Natural killer cell (primary cell): ENCODE results near the gene PSKH1. TPM values are rescaled to one million over a fixed set of nuclear protein-coding genes. Genes with fewer than 3 reads are reported as not detected.
"Not testable (repeated sequence)": the region's sequence is repeated elsewhere in the genome, so short reads cannot be mapped to it uniquely, and the experiment has no call there.

Experiments
- ATAC-seq, 3 donors: fragments of 150-1000 bp in 2 of 3; fragments of 200-7000 bp in 1 of 3; cut with Tn5 transposase; 1 replicate in 1 of 3; 2 replicates in 2 of 3; pipeline ENCODE4 v1.10.0; 2021; ENCODE audit warnings: mild to moderate bottlenecking in 2 of 3, moderate library complexity in 2 of 3
- DNase-seq, 2 donors: peaks; one replicate each; pipeline versions ENCODE4 v3.0.0 to v3.0.0-alpha.2; 2013 to 2021; ENCODE audit warnings: mixed read lengths in 1 of 2
- H3K27ac ChIP-seq: one replicate; pipeline ENCODE4 v1.5.1; 2013; ENCODE audit warnings: mild to moderate bottlenecking, low read length
- H3K27me3 ChIP-seq: one replicate; pipeline ENCODE4 v1.6.1; 2013; ENCODE audit warnings: low read length; ENCODE audit not compliant: control insufficient read depth, insufficient read depth
- H3K36me3 ChIP-seq: one replicate; pipeline ENCODE4 v1.6.1; 2013; ENCODE audit warnings: low read length; ENCODE audit not compliant: control insufficient read depth, insufficient read depth
- H3K4me1 ChIP-seq: one replicate; pipeline ENCODE4 v1.6.1; 2013; ENCODE audit warnings: low read length; ENCODE audit not compliant: control insufficient read depth, insufficient read depth
- H3K4me3 ChIP-seq: one replicate; pipeline ENCODE4 v1.5.1; 2013; ENCODE audit warnings: low read length
- H3K9me3 ChIP-seq: one replicate; pipeline ENCODE4 v1.6.1; 2013; ENCODE audit warnings: low read length; ENCODE audit not compliant: control insufficient read depth, insufficient read depth
- H3K27ac Mint-ChIP-seq, 2 donors: one replicate each; pipeline ENCODE4 v1.8.0; 2022; ENCODE audit warnings: mild to moderate bottlenecking in 2 of 2, mixed read lengths in 2 of 2, moderate library complexity in 1 of 2
- H3K27me3 Mint-ChIP-seq, 2 donors: one replicate each; pipeline ENCODE4 v1.8.0; 2022; ENCODE audit warnings: low read depth in 2 of 2, mixed read lengths in 2 of 2
- H3K36me3 Mint-ChIP-seq: one replicate; pipeline ENCODE4 v1.8.0; 2022; ENCODE audit warnings: mixed read lengths
- H3K4me1 Mint-ChIP-seq, 2 donors: one replicate each; pipeline ENCODE4 v1.8.0; 2022; ENCODE audit warnings: mixed read lengths in 2 of 2
- H3K4me3 Mint-ChIP-seq: one replicate; pipeline ENCODE4 v1.8.0; 2022; ENCODE audit warnings: mild to moderate bottlenecking, moderate library complexity, mixed read lengths
- H3K9me3 Mint-ChIP-seq, 2 donors: one replicate each; pipeline ENCODE4 v1.8.0; 2022; ENCODE audit warnings: mixed read lengths in 2 of 2
- WGBS: methylation state at CpG from one replicate; pipeline ENCODE4 v1.1.7; 2013; ENCODE audit warnings: missing lambda C conversion rate; ENCODE audit not compliant: insufficient coverage; 5-methylcytosine and 5-hydroxymethylcytosine counted together
- intact Hi-C: fragments of 100-400 bp; cut with micrococcal nuclease; formaldehyde crosslinking; loops from one replicate; pipeline ENCODE4 v1.14.2; 2022
- total RNA-seq, 4 donors: library from RNA; stranded (reverse); fragments of 120-200 nt in 1 of 4; gene quantifications; one replicate each; pipeline versions ENCODE4 v1.2.3 to v1.2.4, GENCODE V29; 2013 to 2022
- TF ChIP-seq, protein P1 (sequence below): fragments of 200-600 bp; IDR thresholded peaks from one replicate; pipeline ENCODE4 v1.8.0; 2022; ENCODE audit warnings: antibody characterized with exemption

Gene PSKH1
- total RNA-seq, 3 donors from 2014 or later (not counting 1 experiment from before 2014, with no cell fraction given): 16.8 to 24.7 (median 19.5) TPM

DNA sequence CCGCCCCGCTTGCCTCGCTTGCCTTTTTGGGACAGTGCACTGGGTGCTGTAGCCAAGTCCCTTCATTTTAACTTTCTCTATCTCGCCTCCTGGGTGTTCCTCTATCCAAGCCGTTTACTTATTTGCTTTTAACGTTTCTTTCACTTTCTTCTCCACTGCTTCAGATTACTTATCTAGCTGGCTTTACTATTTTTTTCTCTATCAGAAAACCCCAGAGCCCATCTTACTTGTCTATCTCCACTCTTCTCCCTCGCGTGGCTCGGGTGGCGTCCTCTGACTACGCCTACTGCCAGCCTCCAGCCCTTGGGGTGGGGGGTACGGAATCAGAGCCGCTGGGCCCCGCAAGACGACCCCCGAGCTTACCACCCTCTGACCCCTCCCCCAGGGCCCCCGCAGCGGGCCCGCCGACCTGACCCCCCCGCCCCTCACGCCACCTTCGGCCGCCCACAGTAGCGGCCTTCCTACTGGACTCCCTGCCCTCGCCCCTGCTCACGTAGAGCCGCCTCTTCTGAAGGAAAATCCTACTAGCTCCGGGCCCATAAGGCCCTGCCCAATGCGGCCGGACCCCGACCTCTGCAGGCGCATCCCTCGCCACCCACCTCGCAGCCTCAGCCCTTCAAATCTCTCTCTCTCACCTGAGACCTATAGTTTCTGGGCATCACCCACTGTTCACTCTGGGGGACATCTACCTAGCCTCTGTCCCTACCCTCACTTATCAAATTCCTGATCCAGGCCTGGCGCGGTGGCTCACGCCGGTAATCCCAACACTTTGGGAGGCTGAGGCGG, 76.4 kb downstream of the PSKH1 start:
- ATAC-seq: peak; percentile 6 to 30 (median 16)
- Mint-ChIP-seq H3K27ac (peak overlapping the region; percentile 77 to 89), H3K4me3 (peak overlapping the region; percentile 90), H3K36me3 (no peaks in the 10 kb centered on the region), H3K4me1 (peaks cover 17 to 22% of the 10 kb centered on the region in 2 donors), H3K9me3 (no peaks in the 10 kb centered on the region), H3K27me3 (no peaks in the 10 kb centered on the region)
- Histone ChIP-seq H3K4me3 (peak overlapping the region; percentile 80), H3K27ac (peak overlapping the region; percentile 68), H3K36me3 (no peaks in the 10 kb centered on the region), H3K4me1 (peaks cover 27% of the 10 kb centered on the region), H3K9me3 (no peaks in the 10 kb centered on the region), H3K27me3 (no peaks in the 10 kb centered on the region)
- 60% methylated on average over 31 of the region's 40 CpGs for WGBS
- TF ChIP-seq, protein P1, sequence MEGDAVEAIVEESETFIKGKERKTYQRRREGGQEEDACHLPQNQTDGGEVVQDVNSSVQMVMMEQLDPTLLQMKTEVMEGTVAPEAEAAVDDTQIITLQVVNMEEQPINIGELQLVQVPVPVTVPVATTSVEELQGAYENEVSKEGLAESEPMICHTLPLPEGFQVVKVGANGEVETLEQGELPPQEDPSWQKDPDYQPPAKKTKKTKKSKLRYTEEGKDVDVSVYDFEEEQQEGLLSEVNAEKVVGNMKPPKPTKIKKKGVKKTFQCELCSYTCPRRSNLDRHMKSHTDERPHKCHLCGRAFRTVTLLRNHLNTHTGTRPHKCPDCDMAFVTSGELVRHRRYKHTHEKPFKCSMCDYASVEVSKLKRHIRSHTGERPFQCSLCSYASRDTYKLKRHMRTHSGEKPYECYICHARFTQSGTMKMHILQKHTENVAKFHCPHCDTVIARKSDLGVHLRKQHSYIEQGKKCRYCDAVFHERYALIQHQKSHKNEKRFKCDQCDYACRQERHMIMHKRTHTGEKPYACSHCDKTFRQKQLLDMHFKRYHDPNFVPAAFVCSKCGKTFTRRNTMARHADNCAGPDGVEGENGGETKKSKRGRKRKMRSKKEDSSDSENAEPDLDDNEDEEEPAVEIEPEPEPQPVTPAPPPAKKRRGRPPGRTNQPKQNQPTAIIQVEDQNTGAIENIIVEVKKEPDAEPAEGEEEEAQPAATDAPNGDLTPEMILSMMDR: no peak
- intact Hi-C loops: loop anchor here (2.0 kb wide), 2 partner anchors 15 to 35 kb away; no protein-coding TSS in a partner anchor
- peak in 1 of 2 donors; percentile 61 for DNase-seq

DNA sequence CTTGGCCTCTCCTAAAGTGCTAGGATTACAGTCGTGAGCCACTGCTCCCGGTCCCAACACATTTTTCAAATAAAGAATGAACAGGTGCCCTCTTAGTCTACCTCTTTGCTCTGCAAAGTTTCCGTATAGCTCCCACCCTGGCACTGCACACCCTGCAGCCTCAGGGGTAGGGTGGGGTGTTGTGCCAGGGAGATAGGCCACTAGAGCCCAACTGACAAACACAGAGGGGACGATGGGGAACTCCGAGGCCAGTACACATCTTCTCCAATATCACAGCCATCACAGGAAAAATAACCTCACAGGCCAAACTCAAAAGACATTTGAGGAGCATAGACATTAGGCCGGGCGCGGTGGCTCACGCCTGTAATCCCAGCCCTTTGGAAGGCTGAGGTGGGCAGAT, 78.1 kb downstream of the PSKH1 start:
- no peak overlapping the region for H3K27ac ChIP-seq
- intact Hi-C loops: no loop called here
- Mint-ChIP-seq H3K36me3 (no peaks in the 10 kb centered on the region), H3K9me3 (no peaks in the 10 kb centered on the region), H3K27ac (peak overlapping the region in 1 of 2 donors; percentile 16), H3K4me1 (peaks cover 17 to 22% of the 10 kb centered on the region in 2 donors), H3K4me3 (peak overlapping the region; percentile 55), H3K27me3 (no peaks in the 10 kb centered on the region)
- no peaks in the 10 kb centered on the region for H3K9me3 ChIP-seq
- H3K4me1 ChIP-seq: peaks cover 27% of the 10 kb centered on the region
- TF ChIP-seq, protein P1: no peak
- H3K27me3 ChIP-seq: no peaks in the 10 kb centered on the region
- H3K36me3 ChIP-seq: no peaks in the 10 kb centered on the region
- no peak for DNase-seq
- no peak for ATAC-seq
- 92% methylated on average over 8 of the region's 9 CpGs for WGBS
- H3K4me3 ChIP-seq: no peak overlapping the region

DNA sequence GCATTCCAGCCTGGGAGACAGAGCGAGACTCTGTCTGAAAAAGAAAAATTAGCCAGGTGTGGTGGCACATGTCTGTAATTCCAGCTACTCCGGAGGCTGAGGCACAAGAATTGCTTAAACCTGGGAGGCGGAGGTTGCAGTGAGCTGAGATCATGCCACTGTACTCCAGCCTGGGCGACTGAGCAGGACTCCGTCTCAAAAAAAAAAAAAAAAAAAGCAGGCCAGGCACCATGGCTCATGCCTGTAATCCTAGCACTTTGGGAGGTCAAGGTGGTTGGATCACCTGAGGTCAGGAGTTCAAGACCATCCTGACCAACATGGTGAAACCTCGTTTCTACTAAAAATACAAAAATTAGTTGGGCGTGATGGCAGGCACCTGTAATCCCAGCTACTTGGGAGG, 79.2 kb downstream of the PSKH1 start:
- H3K4me3 ChIP-seq, H3K9me3 ChIP-seq, H3K27me3 ChIP-seq, H3K27me3 Mint-ChIP-seq, ATAC-seq, H3K36me3 Mint-ChIP-seq, H3K27ac ChIP-seq, H3K9me3 Mint-ChIP-seq, intact Hi-C loops, H3K27ac Mint-ChIP-seq, H3K4me3 Mint-ChIP-seq, DNase-seq, H3K36me3 ChIP-seq: not testable (repeated sequence)
- H3K4me1 ChIP-seq: peaks cover 15% of the 10 kb centered on the region
- WGBS: 93% methylated on average over 7 of the region's 7 CpGs
- peaks cover 13 to 18% of the 10 kb centered on the region in 2 donors for H3K4me1 Mint-ChIP-seq

DNA sequence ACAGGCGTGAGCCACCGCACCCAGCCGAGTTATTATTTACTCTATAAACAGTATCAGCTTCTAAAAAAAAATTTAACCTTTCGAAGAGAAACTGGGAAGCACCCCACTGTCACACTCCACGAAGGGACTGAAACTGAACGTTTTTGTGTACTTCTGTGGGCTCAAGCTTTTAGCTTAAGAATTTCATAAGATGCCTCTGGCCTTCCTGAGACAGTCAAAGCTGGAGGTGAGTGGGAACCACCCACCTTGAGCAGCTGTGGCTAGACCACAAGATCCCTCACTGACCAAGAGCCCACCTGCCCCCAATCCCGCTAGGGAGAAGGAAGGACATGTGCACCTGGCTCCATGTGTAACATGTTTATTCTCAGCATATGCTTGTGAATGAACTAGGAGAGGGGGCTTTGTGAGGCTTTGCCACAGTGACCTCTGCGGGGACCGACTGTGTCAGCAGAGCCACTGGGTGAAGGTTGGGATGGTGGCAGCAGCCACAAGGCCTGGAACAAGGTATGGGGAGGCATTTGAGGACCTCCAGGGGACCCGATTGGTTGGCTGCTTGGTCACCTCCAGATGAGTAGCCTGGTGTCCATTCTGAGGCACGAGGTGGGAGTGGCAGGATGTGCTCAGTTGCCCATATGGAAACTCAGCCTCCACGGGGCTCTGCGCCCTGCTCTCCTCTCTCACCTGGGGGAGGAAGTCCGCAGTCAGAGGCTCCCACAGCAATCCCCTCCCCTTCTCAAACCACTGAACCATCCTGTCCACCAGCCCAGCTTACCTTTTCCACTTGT, 82.5 kb downstream of the PSKH1 start:
- no peaks in the 10 kb centered on the region for H3K9me3 Mint-ChIP-seq
- Histone ChIP-seq H3K27ac (no peak overlapping the region), H3K4me1 (no peaks in the 10 kb centered on the region), H3K27me3 (no peaks in the 10 kb centered on the region), H3K9me3 (no peaks in the 10 kb centered on the region), H3K4me3 (no peak overlapping the region), H3K36me3 (no peaks in the 10 kb centered on the region)
- DNase-seq (no peak), ATAC-seq (no peak)
- no peaks in the 10 kb centered on the region for H3K27me3 Mint-ChIP-seq
- 57% methylated on average over 14 of the region's 14 CpGs for WGBS
- no peaks in the 10 kb centered on the region for H3K4me1 Mint-ChIP-seq
- H3K36me3 Mint-ChIP-seq: no peaks in the 10 kb centered on the region
- no peak overlapping the region for H3K4me3 Mint-ChIP-seq
- TF ChIP-seq, protein P1: no peak
- intact Hi-C loops: no loop called here
- no peak overlapping the region for H3K27ac Mint-ChIP-seq
